D341Med (cell line): Measurements from ENCODE around the gene MACO1.
"Not testable (repeated sequence)": the region's sequence is repeated elsewhere in the genome, so short reads cannot be mapped to it uniquely, and the experiment has no call there.

Experiments
- DNase-seq: peaks from one replicate; pipeline ENCODE4 v3.0.0; 2012; ENCODE audit warnings: low spot score

The MACO1 gene

GRCh38 chr1:25487628-25488027 lies 56.9 kb downstream of the MACO1 start:
- no peak for DNase-seq

- DNase-seq, result no peak
Observed at GRCh38 chr1:25492323-25492722, 61.6 kb downstream of the MACO1 start.

GRCh38 chr1:25494952-25495351 lies 64.3 kb downstream of the MACO1 start:
- DNase-seq, result no peak

- no peak for DNase-seq
Observed at GRCh38 chr1:25500694-25501093, 70.0 kb downstream of the MACO1 start.

- DNase-seq, result peak; percentile 61
Observed at GRCh38 chr1:25501235-25502058, 70.8 kb downstream of the MACO1 start.

GRCh38 chr1:25502957-25503356 lies 72.3 kb downstream of the MACO1 start:
- DNase-seq, result no peak

- DNase-seq, result peak; percentile 75
Observed at GRCh38 chr1:25503551-25504426, 73.1 kb downstream of the MACO1 start.

GRCh38 chr1:25504706-25505595 lies 74.3 kb downstream of the MACO1 start:
- DNase-seq, result no peak

GRCh38 chr1:25505656-25506385 lies 75.1 kb downstream of the MACO1 start:
- DNase-seq, result no peak

GRCh38 chr1:25506566-25507463 lies 76.1 kb downstream of the MACO1 start:
- DNase-seq, result not testable (repeated sequence)

- no peak for DNase-seq
Observed at GRCh38 chr1:25513666-25514065, 83.0 kb downstream of the MACO1 start.

GRCh38 chr1:25515033-25515432 lies 84.3 kb downstream of the MACO1 start:
- DNase-seq, result no peak

- DNase-seq, result no peak
Observed at GRCh38 chr1:25516686-25517085, 86.0 kb downstream of the MACO1 start.

- no peak for DNase-seq
Observed at GRCh38 chr1:25517476-25518394, 87.0 kb downstream of the MACO1 start.

- DNase-seq, result no peak
Observed at GRCh38 chr1:25519624-25520023, 88.9 kb downstream of the MACO1 start.

GRCh38 chr1:25520446-25521061 lies 89.9 kb downstream of the MACO1 start:
- no peak for DNase-seq

GRCh38 chr1:25522031-25522655 lies 91.4 kb downstream of the MACO1 start:
- no peak for DNase-seq

GRCh38 chr1:25523542-25523941 lies 92.8 kb downstream of the MACO1 start:
- DNase-seq, result no peak
